GM21786 (cell line): Measurements from ENCODE around the gene PCDHGA8.
"Not testable (repeated sequence)": the region's sequence is repeated elsewhere in the genome, so short reads cannot be mapped to it uniquely, and the experiment has no call there.

Experiments used
- ATAC-seq: cut with Tn5 transposase; IDR thresholded peaks from one replicate; pipeline ENCODE4 v1.9.1; 2021; ENCODE audit not compliant: unreplicated experiment

PCDHGA8 gene

DNA sequence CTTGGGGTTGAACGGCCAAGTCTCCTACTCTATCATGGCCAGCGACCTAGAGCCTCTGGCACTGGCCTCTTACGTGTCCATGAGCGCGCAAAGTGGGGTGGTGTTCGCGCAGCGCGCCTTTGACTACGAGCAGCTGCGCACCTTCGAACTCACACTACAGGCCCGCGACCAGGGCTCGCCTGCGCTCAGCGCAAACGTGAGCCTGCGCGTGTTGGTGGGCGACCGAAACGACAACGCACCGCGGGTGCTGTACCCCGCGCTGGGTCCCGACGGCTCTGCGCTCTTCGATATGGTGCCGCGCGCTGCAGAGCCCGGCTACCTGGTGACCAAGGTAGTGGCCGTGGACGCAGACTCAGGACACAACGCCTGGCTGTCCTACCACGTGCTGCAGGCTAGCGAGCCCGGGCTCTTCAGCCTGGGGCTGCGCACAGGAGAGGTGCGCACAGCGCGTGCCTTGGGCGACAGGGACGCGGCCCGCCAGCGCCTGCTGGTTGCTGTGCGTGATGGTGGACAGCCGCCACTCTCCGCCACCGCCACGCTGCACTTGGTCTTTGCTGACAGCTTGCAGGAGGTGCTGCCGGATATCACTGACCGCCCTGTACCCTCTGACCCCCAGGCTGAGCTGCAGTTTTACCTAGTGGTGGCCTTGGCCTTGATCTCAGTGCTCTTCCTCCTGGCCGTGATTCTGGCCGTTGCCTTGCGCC is 7.3 kb downstream of the PCDHGA8 start:
- no peak for ATAC-seq

DNA sequence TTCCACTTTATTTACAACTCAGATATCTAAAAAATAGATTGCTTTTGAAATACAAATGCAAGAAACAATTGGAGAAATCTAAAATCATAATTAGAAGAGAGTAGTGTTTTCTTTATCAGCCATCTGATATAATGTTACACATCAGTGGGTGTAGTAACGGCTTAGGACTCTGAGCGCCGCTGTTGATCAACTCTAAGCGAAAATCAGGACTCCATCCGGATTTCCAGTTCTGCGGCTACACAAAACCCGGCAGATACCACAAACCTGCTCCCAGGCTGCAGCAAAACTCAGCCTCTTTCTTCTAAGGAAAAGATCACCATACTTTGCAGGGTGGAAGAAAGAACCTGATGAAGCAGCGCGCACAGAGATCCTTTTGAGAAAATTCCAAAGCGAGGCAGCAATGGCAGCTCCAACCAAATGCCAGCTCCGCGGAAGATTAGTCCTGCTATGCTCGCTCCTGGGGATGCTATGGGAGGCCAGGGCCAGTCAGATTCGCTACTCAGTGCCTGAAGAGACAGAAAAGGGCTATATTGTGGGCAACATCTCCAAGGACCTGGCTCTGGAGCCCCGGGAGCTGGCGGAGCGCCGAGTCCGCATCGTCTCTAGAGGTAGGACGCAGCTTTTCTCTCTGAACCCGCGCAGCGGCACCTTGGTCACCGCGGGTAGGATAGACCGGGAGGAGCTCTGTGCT is 10.3 kb downstream of the PCDHGA8 start, which contains the start of gene PCDHGA9:
Gene PCDHGA9, plus strand, starts transcription at position 226 of the 691 bp plus-strand sequence. Its CDS starts 175 bp downstream, at position 401.
- ATAC-seq = no peak

- ATAC-seq = no peak
Observed at GRCh38 chr5:141403387-141403786, 11.0 kb downstream of the PCDHGA8 start.

DNA sequence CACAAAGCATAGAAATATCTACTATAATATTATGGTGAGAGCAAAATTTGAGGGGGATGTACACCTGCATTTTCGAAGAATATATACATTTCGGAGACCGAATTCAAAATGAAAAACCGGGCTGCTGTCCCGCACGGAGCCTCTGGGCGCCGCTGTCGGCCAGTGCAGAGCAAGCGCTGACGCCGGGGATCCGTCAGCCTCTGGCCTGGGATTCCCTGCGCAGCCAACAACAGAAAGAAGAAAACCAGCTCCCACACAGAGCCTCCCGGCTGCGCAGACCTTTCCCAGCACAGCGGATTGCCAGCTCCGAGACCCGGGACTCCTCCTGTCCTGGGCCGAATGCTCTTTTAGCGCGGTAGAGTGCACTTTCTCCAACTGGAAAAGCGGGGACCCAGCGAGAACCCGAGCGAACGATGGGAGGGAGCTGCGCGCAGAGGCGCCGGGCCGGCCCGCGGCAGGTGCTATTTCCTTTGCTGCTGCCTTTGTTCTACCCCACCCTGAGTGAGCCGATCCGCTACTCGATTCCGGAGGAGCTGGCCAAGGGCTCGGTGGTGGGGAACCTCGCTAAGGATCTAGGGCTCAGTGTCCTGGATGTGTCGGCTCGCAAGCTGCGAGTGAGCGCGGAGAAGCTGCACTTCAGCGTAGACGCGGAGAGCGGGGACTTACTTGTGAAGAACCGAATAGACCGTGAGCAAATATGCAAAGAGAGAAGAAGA is 15.5 kb downstream of the PCDHGA8 start, which contains the start of gene PCDHGB6:
Gene PCDHGB6, plus strand, starts transcription at position 232 of the 716 bp plus-strand sequence. Its CDS starts 182 bp downstream, at position 414.
- ATAC-seq = peak; percentile 65

GRCh38 chr5:141409598-141410306 is 17.3 kb downstream of the PCDHGA8 start:
- no peak for ATAC-seq

DNA sequence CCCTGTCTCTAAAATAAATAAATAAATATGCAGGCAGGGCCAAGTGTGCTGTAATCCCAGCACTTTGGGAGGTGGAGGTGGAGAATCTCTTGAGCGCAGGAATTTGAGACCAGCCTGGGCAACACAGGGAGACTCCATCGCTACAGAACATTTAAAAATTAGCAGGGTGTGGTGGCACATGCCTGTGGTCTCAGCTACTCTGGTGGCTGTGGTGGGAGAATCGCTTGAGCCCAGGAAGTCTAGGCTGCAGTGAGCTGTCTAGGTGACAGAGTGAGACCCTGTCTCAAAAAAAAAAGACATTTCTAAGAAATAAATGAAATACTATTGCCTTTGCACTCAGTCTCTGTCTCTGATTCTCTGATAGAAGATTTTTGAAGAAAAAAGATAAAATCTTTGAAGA is 19.1 kb downstream of the PCDHGA8 start:
- no peak for ATAC-seq

DNA sequence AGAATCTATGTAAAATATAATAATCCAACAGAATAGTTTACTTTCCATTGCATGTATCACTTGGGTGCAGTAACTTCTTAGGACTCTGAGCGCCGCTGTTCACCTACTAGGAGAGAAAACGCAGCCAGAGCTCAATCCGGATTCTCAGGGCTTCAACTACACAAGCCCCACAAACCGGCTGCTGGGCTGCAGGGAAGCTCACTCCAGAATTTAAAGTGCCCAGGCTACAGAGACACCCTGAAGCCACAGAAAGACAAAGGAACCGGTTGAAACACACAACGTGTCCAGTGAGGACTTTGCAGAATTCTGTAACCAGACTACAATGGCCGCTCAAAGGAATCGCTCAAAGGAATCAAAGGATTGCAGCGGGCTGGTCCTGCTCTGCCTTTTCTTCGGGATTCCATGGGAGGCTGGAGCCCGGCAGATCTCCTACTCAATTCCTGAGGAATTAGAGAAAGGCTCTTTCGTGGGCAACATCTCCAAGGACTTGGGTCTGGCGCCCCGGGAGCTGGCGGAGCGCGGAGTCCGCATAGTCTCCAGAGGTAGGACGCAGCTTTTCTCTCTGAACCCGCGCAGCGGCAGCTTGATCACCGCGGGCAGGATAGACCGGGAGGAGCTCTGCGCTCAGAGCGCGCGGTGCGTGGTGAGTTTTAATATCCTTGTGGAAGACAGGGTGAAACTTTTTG is 20.6 kb downstream of the PCDHGA8 start, which contains the start of gene PCDHGA10:
Gene PCDHGA10, plus strand, starts transcription at position 134 of the 686 bp plus-strand sequence. Its CDS starts 189 bp downstream, at position 323.
- ATAC-seq = peak; percentile 78

DNA sequence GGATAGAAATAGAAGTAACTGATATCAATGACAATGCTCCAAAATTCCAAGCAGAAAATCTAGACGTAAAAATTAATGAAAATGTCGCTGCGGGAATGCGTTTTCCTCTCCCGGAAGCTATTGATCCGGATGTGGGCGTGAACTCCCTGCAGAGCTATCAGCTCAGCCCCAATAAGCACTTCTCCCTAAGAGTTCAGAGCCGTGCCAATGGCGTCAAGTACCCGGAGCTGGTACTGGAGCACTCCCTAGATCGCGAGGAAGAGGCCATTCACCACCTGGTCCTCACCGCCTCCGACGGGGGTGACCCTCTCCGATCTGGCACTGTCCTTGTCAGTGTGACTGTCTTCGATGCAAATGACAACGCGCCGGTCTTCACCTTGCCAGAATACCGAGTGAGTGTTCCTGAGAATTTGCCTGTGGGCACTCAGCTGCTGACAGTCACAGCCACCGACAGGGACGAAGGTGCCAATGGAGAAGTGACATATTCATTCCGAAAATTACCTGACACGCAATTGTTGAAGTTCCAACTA is 21.2 kb downstream of the PCDHGA8 start:
- no peak for ATAC-seq

GRCh38 chr5:141414548-141415274 is 22.3 kb downstream of the PCDHGA8 start:
- not testable (repeated sequence) for ATAC-seq

DNA sequence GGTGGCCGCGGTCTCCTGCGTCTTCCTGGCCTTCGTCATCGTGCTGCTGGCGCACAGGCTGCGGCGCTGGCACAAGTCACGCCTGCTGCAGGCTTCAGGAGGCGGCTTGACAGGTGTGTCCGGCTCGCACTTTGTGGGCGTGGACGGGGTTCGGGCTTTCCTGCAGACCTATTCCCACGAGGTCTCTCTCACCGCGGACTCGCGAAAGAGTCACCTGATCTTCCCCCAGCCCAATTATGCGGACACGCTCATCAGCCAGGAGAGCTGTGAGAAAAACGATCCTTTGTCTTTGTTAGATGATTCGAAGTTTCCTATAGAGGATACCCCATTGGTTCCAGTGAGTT is 22.8 kb downstream of the PCDHGA8 start:
- not testable (repeated sequence) for ATAC-seq

- peak; percentile 70 for ATAC-seq
Observed at GRCh38 chr5:141417494-141418172, 25.2 kb downstream of the PCDHGA8 start, which contains the start of gene PCDHGB7. TSS of gene PCDHGB7 (plus strand) at chr5:141417677. CDS start at chr5:141417860, 183 bp downstream.

- ATAC-seq = no peak
Observed at GRCh38 chr5:141419074-141419880, 26.8 kb downstream of the PCDHGA8 start.

- ATAC-seq = peak; percentile 46
Observed at GRCh38 chr5:141420855-141421488, 28.5 kb downstream of the PCDHGA8 start, which contains the start of gene PCDHGA11. TSS of gene PCDHGA11 (plus strand) at chr5:141421051. CDS start at chr5:141421228, 177 bp downstream.

DNA sequence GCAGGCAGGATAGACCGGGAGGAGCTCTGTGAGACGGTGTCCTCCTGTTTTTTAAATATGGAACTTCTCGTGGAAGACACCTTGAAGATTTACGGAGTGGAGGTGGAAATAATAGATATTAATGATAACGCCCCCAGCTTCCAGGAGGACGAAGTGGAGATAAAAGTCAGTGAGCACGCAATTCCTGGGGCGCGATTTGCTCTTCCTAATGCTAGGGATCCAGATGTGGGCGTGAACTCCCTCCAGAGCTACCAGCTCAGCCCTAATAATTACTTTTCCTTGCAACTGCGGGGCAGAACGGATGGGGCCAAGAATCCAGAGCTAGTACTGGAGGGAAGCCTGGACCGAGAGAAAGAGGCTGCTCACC is 29.0 kb downstream of the PCDHGA8 start:
- ATAC-seq = no peak

GRCh38 chr5:141422742-141423291 is 30.4 kb downstream of the PCDHGA8 start:
- ATAC-seq = no peak

GRCh38 chr5:141427783-141428426 is 35.5 kb downstream of the PCDHGA8 start:
- ATAC-seq = no peak
